Left renal pelvis (tissue), 4 donors: ENCODE results near the gene ERP27. TPM values are rescaled to one million over a fixed set of nuclear protein-coding genes. Genes with fewer than 3 reads are reported as not detected.
A peak's percentile ranks its signal among the peaks of the same experiment; 100 is the strongest.

Experiments used
- DNase-seq, 4 donors: peaks; one replicate each; pipeline ENCODE4 v3.0.0-alpha.2; 2013; ENCODE audit warnings: low read depth in 4 of 4, low spot score in 3 of 4
- polyA plus RNA-seq, 4 donors: library from polyadenylated mRNA; unstranded; fragments of 120-200 nt; gene quantifications; one replicate each; pipeline ENCODE4 v1.2.1, GENCODE V29; 2013; ENCODE audit not compliant: insufficient read length in 4 of 4

The ERP27 gene
- polyA plus RNA-seq, 4 donors: 0.46 to 33.2 (median 28.2) TPM

- DNase-seq: no peak
Measured at GRCh38 chr12:14906114-14906513, 32.2 kb downstream of the ERP27 start.

- DNase-seq: no peak
Measured at GRCh38 chr12:14905269-14906004, 32.9 kb downstream of the ERP27 start.

- no peak for DNase-seq
Measured at GRCh38 chr12:14904854-14905253, 33.5 kb downstream of the ERP27 start.

- no peak for DNase-seq
Measured at GRCh38 chr12:14903386-14904098, 34.8 kb downstream of the ERP27 start.

GRCh38 chr12:14902465-14902864 is 35.9 kb downstream of the ERP27 start:
- DNase-seq: no peak

GRCh38 chr12:14901228-14901562 is 37.1 kb downstream of the ERP27 start:
- DNase-seq: no peak

- DNase-seq: no peak
Measured at GRCh38 chr12:14900521-14901227, 37.7 kb downstream of the ERP27 start.

GRCh38 chr12:14896521-14897169 is 41.7 kb downstream of the ERP27 start:
- no peak for DNase-seq

- DNase-seq: no peak
Measured at GRCh38 chr12:14893506-14894250, 44.7 kb downstream of the ERP27 start.

- no peak for DNase-seq
Measured at GRCh38 chr12:14892726-14893505, 45.4 kb downstream of the ERP27 start.

- DNase-seq: no peak
Measured at GRCh38 chr12:14890701-14891100, 47.6 kb downstream of the ERP27 start.

- no peak for DNase-seq
Measured at GRCh38 chr12:14886271-14886670, 52.1 kb downstream of the ERP27 start.

GRCh38 chr12:14885718-14886221 is 52.6 kb downstream of the ERP27 start, which contains the start of gene MGP:
Gene MGP, minus strand, starts transcription at chr12:14885854. Its CDS starts 63 bp downstream, at chr12:14885791.
- no peak for DNase-seq

- peak in 1 of 4 donors; percentile 46 for DNase-seq
Measured at GRCh38 chr12:14884458-14884878, 53.9 kb downstream of the ERP27 start.

- peak in 1 of 4 donors; percentile 35 for DNase-seq
Measured at GRCh38 chr12:14883686-14884085, 54.7 kb downstream of the ERP27 start.

GRCh38 chr12:14880890-14881453 is 57.4 kb downstream of the ERP27 start:
- no peak for DNase-seq

GRCh38 chr12:14879222-14879933 is 59.0 kb downstream of the ERP27 start:
- no peak for DNase-seq

GRCh38 chr12:14878488-14878887 is 59.8 kb downstream of the ERP27 start:
- no peak for DNase-seq
